ENCODE measurements around the gene MIER2. TPM values are rescaled to one million over a fixed set of nuclear protein-coding genes. Genes with fewer than 3 reads are reported as not detected.
A peak's percentile ranks its signal among the peaks of the same experiment; 100 is the strongest.
"Not testable (repeated sequence)": the region's sequence is repeated elsewhere in the genome, so short reads cannot be mapped to it uniquely, and the experiment has no call there.

The MIER2 gene
- total RNA-seq, 1 donor, result 10.5 TPM

DNA sequence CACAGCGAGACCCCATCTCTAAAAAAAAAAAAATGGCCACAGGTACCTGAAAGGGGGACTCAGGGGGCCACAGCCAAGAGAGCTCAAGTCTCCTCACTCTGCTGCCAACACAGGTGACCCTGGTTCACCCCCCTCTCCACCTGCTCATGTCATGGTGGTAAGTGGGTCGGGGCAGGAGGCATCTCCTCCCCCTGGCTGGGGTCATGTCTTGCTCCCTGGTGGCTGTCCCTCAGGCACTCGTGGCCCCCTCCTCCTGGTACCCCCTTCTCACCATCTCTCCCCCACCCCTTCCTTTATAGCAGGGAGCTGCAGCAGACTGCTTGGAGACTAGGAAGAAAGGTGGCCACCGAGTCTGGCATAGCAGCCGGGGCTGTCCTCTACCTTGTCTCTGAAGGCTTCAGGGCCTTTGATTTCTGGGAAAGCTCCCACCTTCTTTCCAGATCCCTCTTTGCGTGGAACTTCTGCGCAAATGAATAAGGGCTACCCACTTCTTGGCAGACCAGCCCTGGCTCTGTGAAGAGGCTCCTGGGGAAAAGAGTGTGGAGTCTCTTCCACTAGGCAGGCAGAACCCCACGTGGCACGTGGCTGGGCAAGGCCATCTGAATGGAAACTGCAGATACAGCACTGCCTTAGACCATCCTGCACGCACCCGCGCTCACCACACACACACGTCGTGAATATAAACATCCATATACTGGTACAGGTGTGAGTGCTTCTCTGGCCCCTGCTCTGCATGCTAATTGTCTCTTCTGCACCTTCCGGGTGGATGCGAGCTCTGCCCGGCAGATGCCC is 20.1 kb upstream of the MIER2 start:
- no peak for DNase-seq (ENCODE audit: low read depth in 2 of 3, low spot score in 2 of 3)

- no peak for DNase-seq (ENCODE audit: low read depth in 2 of 3, low spot score in 2 of 3)
Observed at GRCh38 chr19:362683-363082, 18.1 kb upstream of the MIER2 start.

DNA sequence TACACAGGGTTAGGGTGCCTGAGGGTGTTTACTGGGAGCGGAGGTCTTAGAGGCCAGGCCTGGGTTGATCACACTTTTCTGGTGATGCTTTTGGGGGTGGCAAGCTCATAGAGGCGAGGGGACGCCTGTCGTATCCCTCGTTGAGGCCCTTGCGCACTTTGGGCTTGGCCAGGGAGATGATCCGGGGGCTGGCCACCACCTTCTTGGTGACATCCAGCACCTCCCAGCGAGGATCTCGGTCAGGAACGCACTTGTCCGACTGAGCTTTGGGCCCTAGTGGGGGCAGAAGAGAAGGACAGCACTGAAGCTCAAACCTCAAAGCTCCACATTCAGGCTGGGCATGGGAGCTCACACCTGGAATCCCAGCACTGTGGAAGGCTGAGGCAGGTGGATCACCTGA is 17.6 kb upstream of the MIER2 start:
- no peak for DNase-seq (ENCODE audit: low read depth in 2 of 3, low spot score in 2 of 3)

- DNase-seq (ENCODE audit: low read depth in 2 of 3, low spot score in 2 of 3), result no peak
Observed at GRCh38 chr19:359653-359925, 15.0 kb upstream of the MIER2 start.

DNA sequence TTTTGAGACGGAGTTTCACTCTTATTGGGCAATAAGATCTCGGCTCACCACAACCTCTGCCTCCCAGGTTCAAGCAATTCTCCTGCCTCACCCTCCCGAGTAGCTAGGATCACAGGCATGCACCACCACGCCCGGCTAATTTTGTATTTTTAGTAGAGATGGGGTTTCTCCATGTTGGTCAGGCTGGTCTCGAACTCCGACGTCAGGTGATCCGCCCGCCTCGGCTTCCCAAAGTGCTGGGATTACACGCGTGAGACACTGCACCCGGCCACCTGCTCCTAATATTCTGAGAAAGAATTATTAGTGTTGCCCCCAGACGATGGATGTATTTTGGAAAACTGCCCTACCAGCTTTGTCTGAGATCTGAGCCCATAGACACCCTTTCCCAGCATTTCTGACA is 10.9 kb upstream of the MIER2 start:
- DNase-seq (ENCODE audit: low read depth in 2 of 3, low spot score in 2 of 3), result not testable (repeated sequence)

GRCh38 chr19:355134-355533 is 10.5 kb upstream of the MIER2 start:
- no peak for DNase-seq (ENCODE audit: low read depth in 2 of 3, low spot score in 2 of 3)

GRCh38 chr19:351976-352625 is 7.5 kb upstream of the MIER2 start:
- no peak for DNase-seq (ENCODE audit: low read depth in 2 of 3, low spot score in 2 of 3)

GRCh38 chr19:347946-348861 is 3.6 kb upstream of the MIER2 start:
- DNase-seq (ENCODE audit: low read depth in 2 of 3, low spot score in 2 of 3), result peak in 1 of 3 donors; percentile 21

DNA sequence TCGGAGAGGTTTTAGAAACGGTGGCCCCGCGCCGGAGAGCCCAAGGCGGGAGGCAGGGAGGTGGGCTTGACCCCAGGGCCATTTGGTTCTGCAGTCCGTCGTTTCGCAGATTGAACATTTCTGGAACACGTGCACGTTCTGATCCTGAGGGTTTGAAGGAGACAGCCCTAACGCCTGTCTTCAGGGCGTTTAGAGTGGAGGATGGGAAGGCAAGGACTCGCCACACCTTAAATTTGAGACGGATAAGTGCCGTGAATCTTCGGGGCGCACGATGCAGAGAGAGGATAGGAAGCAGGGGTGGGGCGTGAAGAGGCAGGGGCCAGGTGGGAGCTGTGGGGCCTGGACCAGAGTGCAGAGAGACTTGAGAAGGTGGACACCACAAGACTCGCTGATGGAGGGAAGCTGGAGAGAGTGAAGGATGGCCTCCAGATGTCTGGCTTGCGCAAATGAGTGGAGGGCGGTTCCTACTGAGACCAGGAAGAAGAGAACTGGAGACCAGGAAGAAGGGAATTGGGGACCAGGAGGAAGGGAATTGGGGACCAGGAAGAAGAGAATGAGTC is 804 bp upstream of the MIER2 start:
- no peak for DNase-seq (ENCODE audit: low read depth in 2 of 3, low spot score in 2 of 3)

GRCh38 chr19:343941-344624 is 513 bp downstream of the MIER2 start:
- DNase-seq (ENCODE audit: low read depth in 2 of 3, low spot score in 2 of 3), result peak in 2 of 3 donors; percentile 11 to 17

GRCh38 chr19:343451-343931 is 1.1 kb downstream of the MIER2 start:
- no peak for DNase-seq (ENCODE audit: low read depth in 2 of 3, low spot score in 2 of 3)

DNA sequence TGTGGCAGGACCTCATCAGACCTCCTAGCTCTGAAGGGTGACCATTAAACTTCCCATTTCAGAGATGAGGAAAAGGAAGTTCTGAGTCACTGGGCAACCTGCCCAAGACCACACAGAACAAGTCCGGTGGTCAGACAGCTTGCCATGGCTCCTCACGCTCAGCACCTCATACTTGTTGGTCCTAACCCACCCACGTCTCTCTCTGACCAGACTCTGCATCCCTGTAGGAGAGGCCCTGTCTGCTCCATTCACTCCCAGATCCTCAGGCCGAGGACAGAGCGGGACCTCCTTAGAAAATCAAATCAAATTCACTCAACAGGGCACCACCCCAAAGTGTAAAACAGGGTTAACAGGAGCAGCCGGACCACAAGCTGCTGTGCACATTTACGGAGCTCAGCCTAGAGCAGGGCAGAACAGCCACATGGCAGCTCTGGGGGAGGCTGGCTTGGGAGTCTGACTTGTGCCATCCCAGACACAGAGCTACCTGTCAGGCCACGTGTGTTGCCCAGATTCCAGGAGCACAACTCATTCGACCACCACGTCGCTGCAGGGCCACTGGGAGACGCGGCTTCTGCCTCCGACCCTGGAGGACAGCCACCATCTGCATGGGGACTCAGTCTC is 1.7 kb downstream of the MIER2 start:
- DNase-seq (ENCODE audit: low read depth in 2 of 3, low spot score in 2 of 3), result peak in 2 of 3 donors; percentile 14 to 54

DNA sequence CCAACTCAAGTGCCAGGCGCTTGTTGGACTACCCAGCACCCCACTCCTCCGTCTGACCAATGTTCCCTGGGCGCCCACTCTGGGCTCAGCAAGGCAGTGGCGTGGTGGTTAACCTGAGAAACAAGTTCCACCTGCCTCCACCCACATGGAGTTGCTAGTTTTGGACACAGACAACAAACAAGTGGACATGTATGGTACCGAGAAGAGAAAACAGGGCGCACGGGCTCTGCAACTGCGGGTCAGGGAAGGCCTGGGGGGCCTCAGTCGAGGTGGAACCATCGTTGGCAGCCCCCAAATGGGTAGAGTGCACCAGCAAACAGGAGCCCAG is 2.5 kb downstream of the MIER2 start:
- DNase-seq (ENCODE audit: low read depth in 2 of 3, low spot score in 2 of 3), result no peak

- DNase-seq (ENCODE audit: low read depth in 2 of 3, low spot score in 2 of 3), result no peak
Observed at GRCh38 chr19:341386-342127, 3.0 kb downstream of the MIER2 start.

GRCh38 chr19:340620-341385 is 3.8 kb downstream of the MIER2 start:
- no peak for DNase-seq (ENCODE audit: low read depth in 2 of 3, low spot score in 2 of 3)

DNA sequence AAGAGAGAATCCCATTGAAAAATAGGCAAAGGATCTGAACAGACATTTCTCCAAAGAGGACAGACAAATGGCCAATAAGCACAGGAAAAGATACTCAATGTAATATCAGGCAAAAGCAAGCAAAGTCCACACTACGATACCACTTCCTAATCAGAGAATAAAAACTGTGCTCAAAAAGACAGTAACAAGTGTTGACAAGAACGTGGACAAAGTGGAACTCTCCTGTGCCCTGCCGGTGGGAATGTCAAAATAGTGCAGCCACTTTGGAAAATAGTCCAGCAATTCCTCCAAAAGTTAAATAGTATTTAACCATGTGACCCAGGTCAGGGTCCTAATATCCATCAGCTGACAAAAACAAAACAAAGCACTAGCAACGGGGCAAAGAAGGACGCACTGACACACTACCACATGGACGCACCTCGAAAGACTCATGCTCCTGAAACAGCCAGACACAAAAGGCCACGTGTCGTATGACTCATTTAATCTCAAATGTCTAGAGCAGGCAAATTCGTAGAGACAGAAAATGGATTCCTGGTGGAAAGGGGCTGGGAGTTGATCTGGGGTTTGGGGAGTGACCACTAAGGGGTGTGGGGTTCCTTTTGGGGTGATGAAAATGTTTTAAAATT is 5.2 kb downstream of the MIER2 start:
- DNase-seq (ENCODE audit: low read depth in 2 of 3, low spot score in 2 of 3), result no peak

- DNase-seq (ENCODE audit: low read depth in 2 of 3, low spot score in 2 of 3), result no peak
Observed at GRCh38 chr19:338421-338820, 6.2 kb downstream of the MIER2 start.

- no peak for DNase-seq (ENCODE audit: low read depth in 2 of 3, low spot score in 2 of 3)
Observed at GRCh38 chr19:336067-336614, 8.5 kb downstream of the MIER2 start.
